ENCODE measurements around the gene CCDC74B. TPM values are rescaled to one million over a fixed set of nuclear protein-coding genes. Genes with fewer than 3 reads are reported as not detected.
A peak's percentile ranks its signal among the peaks of the same experiment; 100 is the strongest.
"Not testable (repeated sequence)": the region's sequence is repeated elsewhere in the genome, so short reads cannot be mapped to it uniquely, and the experiment has no call there.

The CCDC74B gene
- total and polyA plus RNA-seq, 4 experiments from 2014 or later = 0.12 to 0.30 TPM; not detected in 2

DNA sequence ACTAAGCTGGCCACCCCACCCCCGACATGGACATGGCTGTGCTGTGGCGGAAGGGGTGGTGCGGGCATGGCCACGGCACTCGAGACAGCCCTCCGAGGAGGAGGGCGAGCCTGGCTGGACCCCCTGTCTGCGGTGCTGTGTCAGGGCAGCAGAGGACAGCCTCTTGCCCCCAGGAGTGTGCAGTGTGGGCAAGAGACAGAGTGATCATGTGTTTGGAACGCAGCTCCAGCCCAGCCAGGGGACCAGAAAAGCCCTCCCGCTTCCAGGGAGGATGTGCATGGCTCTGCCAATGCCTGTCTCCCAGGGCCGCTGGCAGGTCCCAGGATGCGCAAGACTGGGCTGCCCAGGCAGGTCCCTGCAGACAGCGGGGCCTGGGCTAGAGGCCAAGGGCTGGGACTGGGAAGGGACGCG, 6.1 kb downstream of the CCDC74B start:
- intact Hi-C loops (cut with micrococcal nuclease); H3K4me3 Mint-ChIP-seq; H3K4me1 Mint-ChIP-seq; H3K27ac Mint-ChIP-seq; CTCF ChIA-PET (ENCODE audit: partially characterized antibody); H3K36me3 ChIP-seq (ENCODE audit: insufficient read depth, low read length); H3K9me3 ChIP-seq (ENCODE audit: control insufficient read depth in 1 of 2, low read length in 2 of 2); H3K4me3 ChIP-seq (ENCODE audit: low read length in 2 of 2); POLR2A ChIA-PET (ENCODE audit: partially characterized antibody); H3K36me3 Mint-ChIP-seq; H3K4me1 ChIP-seq (ENCODE audit: insufficient read depth, low read length); H3K27ac ChIP-seq (ENCODE audit: low read depth, low read length); H3K9me3 Mint-ChIP-seq; H3K27me3 Mint-ChIP-seq; DNase-seq; H3K27me3 ChIP-seq (ENCODE audit: insufficient read depth, low read length): not testable (repeated sequence)

DNA sequence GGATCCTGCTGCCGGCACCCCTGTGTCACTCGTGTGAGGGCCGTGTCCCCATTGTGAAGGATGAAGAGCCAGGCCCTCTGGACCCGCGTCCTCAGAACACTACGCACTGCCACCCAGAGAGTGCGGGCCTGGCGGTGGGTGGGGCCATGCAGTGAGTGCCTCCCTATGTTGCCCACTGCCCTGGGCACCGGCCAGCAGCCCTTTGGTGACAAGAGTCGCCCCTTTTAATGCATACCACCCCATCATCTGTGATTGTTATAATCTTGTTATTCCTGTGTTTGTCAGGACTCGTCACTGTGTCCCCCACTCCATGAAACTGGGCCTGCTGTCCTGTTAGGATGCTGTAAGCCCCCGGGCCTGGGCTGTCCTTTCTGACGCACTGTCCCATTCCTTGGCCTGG, 6.6 kb downstream of the CCDC74B start:
- POLR2A ChIA-PET (ENCODE audit: partially characterized antibody); H3K27me3 Mint-ChIP-seq; H3K9me3 ChIP-seq (ENCODE audit: control insufficient read depth in 1 of 2, low read length in 2 of 2); H3K4me1 Mint-ChIP-seq; H3K27ac Mint-ChIP-seq; H3K36me3 ChIP-seq (ENCODE audit: insufficient read depth, low read length); CTCF ChIA-PET (ENCODE audit: partially characterized antibody); H3K36me3 Mint-ChIP-seq; DNase-seq; H3K4me1 ChIP-seq (ENCODE audit: insufficient read depth, low read length); H3K4me3 Mint-ChIP-seq; H3K27me3 ChIP-seq (ENCODE audit: insufficient read depth, low read length); H3K9me3 Mint-ChIP-seq; H3K27ac ChIP-seq (ENCODE audit: low read depth, low read length); H3K4me3 ChIP-seq (ENCODE audit: low read length in 2 of 2); intact Hi-C loops (cut with micrococcal nuclease): not testable (repeated sequence)

DNA sequence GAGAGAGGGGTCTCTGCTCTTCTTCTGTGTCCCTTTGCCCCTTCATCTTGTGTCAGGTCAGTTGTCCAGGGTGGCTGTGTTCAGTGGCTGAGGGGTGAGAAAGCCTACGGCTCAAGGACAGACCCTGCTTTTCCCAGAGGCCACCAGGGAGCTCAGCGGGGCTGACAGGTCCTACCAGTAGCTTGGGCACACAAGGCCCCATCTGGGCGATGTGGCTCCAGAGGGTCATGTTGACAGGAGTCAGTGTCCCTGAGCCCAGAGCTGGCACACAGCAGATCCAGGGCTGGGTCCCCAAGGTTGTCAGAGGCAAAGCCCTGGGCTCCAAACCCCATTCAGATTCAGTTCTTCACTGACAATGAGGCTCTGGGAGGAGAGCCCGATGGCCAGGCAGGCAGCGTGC, 7.8 kb downstream of the CCDC74B start:
- H3K27me3 Mint-ChIP-seq; CTCF ChIA-PET (ENCODE audit: partially characterized antibody); DNase-seq; H3K4me1 Mint-ChIP-seq; H3K4me1 ChIP-seq (ENCODE audit: insufficient read depth, low read length); H3K4me3 Mint-ChIP-seq; POLR2A ChIA-PET (ENCODE audit: partially characterized antibody); H3K36me3 ChIP-seq (ENCODE audit: insufficient read depth, low read length); H3K27ac ChIP-seq (ENCODE audit: low read depth, low read length); H3K36me3 Mint-ChIP-seq; H3K27ac Mint-ChIP-seq; H3K4me3 ChIP-seq (ENCODE audit: low read length in 2 of 2); H3K9me3 Mint-ChIP-seq; H3K9me3 ChIP-seq (ENCODE audit: control insufficient read depth in 1 of 2, low read length in 2 of 2); intact Hi-C loops (cut with micrococcal nuclease); H3K27me3 ChIP-seq (ENCODE audit: insufficient read depth, low read length): not testable (repeated sequence)

DNA sequence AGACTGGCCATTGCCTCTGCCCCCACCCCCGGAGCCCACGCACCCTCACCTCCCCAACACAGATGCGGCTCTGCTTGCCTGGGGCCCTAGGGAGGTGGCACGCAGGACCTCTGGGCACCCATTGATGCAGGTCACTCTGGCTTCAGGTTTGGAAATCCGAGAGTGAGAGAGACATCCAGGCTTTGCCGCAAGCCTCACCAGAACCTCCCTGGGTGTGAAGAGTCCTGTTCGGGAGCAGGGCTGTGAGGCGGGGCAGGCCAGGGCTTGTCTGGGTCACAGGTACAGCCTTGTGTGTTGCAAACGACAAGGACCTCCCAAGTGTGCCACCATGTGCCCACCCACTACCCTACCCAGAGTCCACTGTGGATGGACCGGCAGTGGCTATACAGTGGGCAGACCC, 8.4 kb downstream of the CCDC74B start:
- DNase-seq; H3K9me3 ChIP-seq (ENCODE audit: control insufficient read depth in 1 of 2, low read length in 2 of 2); H3K4me1 Mint-ChIP-seq; H3K36me3 ChIP-seq (ENCODE audit: insufficient read depth, low read length); intact Hi-C loops (cut with micrococcal nuclease); H3K4me1 ChIP-seq (ENCODE audit: insufficient read depth, low read length); H3K27ac Mint-ChIP-seq; H3K27ac ChIP-seq (ENCODE audit: low read depth, low read length); H3K4me3 ChIP-seq (ENCODE audit: low read length in 2 of 2); CTCF ChIA-PET (ENCODE audit: partially characterized antibody); H3K9me3 Mint-ChIP-seq; POLR2A ChIA-PET (ENCODE audit: partially characterized antibody); H3K27me3 ChIP-seq (ENCODE audit: insufficient read depth, low read length); H3K4me3 Mint-ChIP-seq; H3K36me3 Mint-ChIP-seq; H3K27me3 Mint-ChIP-seq: not testable (repeated sequence)

DNA sequence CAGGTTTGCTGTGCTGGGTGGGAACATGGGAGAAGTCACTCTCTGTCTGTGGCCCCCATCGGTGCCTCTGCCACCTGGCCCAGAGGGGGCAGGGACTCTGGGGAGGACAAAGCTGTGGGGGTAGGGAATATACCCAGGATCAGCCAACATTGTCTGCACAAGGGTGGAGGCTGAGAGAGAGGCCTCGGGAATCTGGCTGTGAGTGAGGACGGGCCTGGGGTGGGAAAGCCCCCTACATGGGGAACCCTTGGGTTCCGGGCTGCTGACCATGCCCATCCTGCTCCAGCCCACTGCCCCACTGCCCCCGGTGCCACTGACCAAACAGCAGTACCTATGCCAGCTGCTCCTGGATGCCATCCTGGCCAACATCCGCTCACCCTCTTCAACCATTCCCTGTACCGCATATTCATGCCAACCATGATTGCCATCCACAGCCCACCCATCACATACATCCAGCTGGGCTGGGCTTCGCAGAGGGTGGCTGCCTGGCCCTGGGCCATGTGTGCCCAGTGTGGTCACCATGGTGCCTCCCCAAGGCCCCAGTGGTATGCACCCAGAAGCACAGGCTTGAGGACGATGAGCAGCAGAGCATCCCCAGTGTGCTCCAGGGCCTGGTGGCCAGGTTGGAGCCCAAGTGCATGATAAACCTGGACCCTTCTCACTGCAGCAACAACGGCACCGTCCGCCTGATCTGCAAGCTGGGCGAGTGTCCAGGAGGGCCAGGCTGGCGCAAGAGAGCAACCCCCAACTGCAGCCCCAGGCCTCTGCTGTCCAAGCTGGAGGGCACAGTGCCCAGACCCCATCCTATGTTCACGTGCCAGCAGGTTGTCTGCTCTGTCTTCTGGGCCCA, 9.0 kb downstream of the CCDC74B start:
- intact Hi-C loops (cut with micrococcal nuclease) = no loop called here
- H3K27ac ChIP-seq (ENCODE audit: low read depth, low read length) = no peak overlapping the region
- DNase-seq = no peak
- H3K9me3 ChIP-seq (ENCODE audit: control insufficient read depth in 1 of 2, low read length in 2 of 2) = no peaks in the 10 kb centered on the region
- ChIA-PET CTCF (ENCODE audit: partially characterized antibody) (no interaction called here), POLR2A (ENCODE audit: partially characterized antibody) (no interaction called here)
- Mint-ChIP-seq H3K27ac (no peak overlapping the region), H3K4me3 (no peak overlapping the region), H3K27me3 (peaks cover 0 to 2% of the 10 kb centered on the region in 2 donors), H3K36me3 (no peaks in the 10 kb centered on the region), H3K4me1 (no peaks in the 10 kb centered on the region), H3K9me3 (peaks cover 0 to 2% (median 0%) of the 10 kb centered on the region in 8 donors)
- no peaks in the 10 kb centered on the region for H3K4me1 ChIP-seq (ENCODE audit: insufficient read depth, low read length)
- H3K36me3 ChIP-seq (ENCODE audit: insufficient read depth, low read length) = no peaks in the 10 kb centered on the region
- no peaks in the 10 kb centered on the region for H3K27me3 ChIP-seq (ENCODE audit: insufficient read depth, low read length)
- H3K4me3 ChIP-seq (ENCODE audit: low read length in 2 of 2) = no peak overlapping the region

DNA sequence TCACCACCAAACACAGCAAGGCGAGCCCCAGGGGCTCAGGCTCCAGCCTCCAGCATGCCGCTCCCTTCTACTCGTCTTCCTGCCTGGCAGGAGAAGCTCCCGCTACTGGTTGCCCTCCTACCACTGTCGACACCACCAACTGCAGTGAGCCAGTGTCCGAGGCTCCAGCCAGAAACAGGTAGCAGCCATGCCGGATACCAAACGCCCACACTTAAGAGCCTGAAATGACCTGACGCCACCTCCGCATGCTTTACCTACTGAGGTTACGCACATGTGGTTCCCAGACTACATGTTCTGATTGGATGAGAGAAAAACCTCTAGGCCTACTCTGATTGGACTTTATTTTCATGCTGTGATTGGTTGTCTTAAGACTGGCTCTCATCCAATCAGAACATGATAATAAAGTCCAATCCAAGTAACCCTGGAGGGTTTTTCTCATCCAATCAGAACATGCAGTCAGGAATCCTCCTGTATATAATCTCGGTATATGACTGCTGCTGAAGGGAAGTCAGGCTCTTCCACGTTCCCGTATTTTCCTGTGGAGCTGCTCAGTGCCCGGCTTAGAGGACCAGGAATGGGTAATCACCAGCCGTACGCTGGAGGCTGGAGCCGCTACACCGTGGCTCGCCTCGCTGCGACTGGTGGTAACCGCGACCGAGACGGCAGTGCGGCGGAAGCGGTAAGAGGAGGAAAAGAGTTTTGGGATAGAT, 15.6 kb downstream of the CCDC74B start, which contains the start of gene POTEF:
TSS of gene POTEF (minus strand) at position 103 of the 710 bp plus-strand sequence. CDS start 8,707 bp downstream, outside the sequence.
- POLR2A ChIA-PET (ENCODE audit: partially characterized antibody); H3K27me3 Mint-ChIP-seq; DNase-seq; H3K4me1 ChIP-seq (ENCODE audit: insufficient read depth, low read length); H3K9me3 ChIP-seq (ENCODE audit: control insufficient read depth in 1 of 2, low read length in 2 of 2); H3K27me3 ChIP-seq (ENCODE audit: insufficient read depth, low read length); H3K36me3 ChIP-seq (ENCODE audit: insufficient read depth, low read length); H3K27ac Mint-ChIP-seq; H3K36me3 Mint-ChIP-seq; H3K9me3 Mint-ChIP-seq; H3K4me3 ChIP-seq (ENCODE audit: low read length in 2 of 2); intact Hi-C loops (cut with micrococcal nuclease); H3K27ac ChIP-seq (ENCODE audit: low read depth, low read length); H3K4me1 Mint-ChIP-seq; CTCF ChIA-PET (ENCODE audit: partially characterized antibody): not testable (repeated sequence)
- peak within 1 kb of the TSS in 1 of 8 donors; percentile 35 for H3K4me3 Mint-ChIP-seq

DNA sequence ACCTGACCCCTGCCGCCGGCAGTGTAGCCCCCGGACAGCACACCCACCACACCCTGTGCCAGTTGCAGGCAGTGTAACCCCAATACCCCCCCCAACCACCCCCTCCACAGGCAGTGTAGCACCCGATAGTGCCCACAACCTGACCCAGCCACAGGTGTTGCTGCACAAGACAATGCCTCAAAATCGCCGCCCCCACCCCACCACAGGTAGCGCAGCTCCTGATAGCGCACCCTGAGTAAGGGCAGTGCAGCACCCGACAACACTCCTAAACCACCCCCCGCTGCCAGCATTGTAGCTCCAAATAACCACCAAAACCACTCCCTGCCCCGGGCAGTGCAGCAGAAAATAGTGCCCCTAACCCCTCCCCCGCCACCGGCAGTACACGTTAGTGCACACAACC, 16.4 kb downstream of the CCDC74B start:
- H3K27me3 Mint-ChIP-seq; CTCF ChIA-PET (ENCODE audit: partially characterized antibody); H3K36me3 ChIP-seq (ENCODE audit: insufficient read depth, low read length); H3K27ac Mint-ChIP-seq; H3K4me3 Mint-ChIP-seq; H3K4me1 Mint-ChIP-seq; POLR2A ChIA-PET (ENCODE audit: partially characterized antibody); H3K27ac ChIP-seq (ENCODE audit: low read depth, low read length); H3K9me3 ChIP-seq (ENCODE audit: control insufficient read depth in 1 of 2, low read length in 2 of 2); H3K4me3 ChIP-seq (ENCODE audit: low read length in 2 of 2); H3K4me1 ChIP-seq (ENCODE audit: insufficient read depth, low read length); intact Hi-C loops (cut with micrococcal nuclease); H3K9me3 Mint-ChIP-seq; H3K36me3 Mint-ChIP-seq; DNase-seq; H3K27me3 ChIP-seq (ENCODE audit: insufficient read depth, low read length): not testable (repeated sequence)

All from CD4-positive, alpha-beta memory T cell (primary cell).